Activated T-cell treated with anti-CD3 and anti-CD28 coated beads, Interleukin-2, amount 50 U/mL, for 48 hours (primary cell): ENCODE results near the gene AMBN.
"Not testable (repeated sequence)": the region's sequence is repeated elsewhere in the genome, so short reads cannot be mapped to it uniquely, and the experiment has no call there.

Experiments
- DNase-seq, 2 experiments: peaks; one replicate each; pipeline ENCODE4 v3.0.0-alpha.2; 2020

Gene AMBN

DNA sequence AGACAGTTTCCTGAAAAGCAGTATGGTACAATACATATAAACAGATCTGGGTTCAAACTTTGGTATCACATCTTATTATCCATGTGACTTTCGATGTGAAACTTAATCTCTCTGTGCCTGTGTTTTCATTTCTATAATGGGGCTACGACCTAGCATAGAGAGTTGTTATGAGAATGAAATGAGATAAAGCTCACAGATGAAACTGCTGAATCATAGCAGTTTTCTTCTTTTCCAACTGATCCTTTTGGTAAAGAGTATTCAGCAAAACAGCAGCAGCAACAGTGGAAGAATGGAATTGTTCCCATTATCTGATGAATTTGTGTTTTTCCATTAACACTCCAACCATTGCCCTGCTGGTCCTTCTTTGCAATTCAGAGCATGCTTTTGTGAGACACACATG is 16.3 kb downstream of the AMBN start:
- DNase-seq = no peak

DNA sequence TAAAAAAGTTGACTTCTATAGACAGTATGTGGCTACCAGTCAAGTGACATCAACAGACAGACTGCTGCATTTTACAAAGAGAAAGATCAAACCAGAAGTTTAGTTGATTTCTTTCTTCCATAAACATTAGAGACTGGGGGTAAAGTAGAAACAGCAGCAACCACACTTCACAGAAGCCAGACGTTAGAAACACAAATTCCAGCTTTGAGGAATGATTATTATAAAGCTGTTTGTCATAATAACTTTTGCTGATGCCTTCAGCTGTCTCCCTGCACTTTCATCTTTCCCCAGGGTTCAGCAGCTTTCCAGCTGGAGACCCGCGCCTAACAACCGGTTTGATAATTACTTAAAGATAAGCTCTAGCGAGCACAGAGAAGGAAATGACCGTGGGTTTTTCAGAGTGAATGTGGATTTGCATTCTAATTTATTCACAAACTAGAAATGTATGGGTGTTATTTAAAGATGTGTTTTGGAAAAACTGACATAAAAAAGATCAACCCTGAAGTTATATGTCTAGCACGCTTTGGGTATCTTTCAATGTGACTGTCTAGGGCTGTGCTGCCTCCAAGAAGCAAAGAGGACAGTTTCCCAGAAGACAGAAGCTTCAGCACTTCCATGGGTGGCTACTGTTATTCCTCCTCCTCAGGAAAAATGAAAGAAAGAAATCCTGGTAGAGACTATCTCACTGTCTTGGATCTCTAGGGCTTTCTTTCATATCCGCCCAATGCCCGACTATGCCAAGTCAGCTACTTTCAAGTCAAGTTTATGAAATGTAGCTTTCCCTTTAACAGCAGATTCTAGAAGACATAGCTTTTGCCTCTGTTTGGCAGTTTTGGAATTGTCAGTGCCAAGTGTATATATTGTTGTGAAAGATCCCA is 21.5 kb downstream of the AMBN start:
- no peak for DNase-seq

DNA sequence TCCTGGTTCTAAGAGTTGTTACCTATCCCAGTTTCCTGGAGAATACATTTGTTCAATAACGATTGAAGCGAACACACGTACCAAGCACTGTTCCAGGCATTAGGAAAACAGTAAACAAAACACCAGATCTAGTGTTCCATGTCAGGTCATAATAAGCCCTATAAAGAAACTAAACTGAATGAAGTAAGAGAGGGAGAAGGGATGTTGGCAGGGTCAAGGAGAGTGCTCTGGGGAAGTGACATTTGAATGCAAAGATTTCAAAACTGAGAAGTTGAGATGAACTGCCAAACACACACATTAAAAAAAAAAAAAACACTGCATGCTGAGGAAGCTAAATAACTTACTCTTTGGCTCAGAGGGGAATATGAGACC is 22.1 kb downstream of the AMBN start:
- no peak for DNase-seq

GRCh38 chr4:70619288-70619687 is 27.2 kb downstream of the AMBN start:
- DNase-seq = no peak

- DNase-seq = no peak
These were observed 27.7 kb downstream of the AMBN start for GRCh38 chr4:70619778-70620177.

DNA sequence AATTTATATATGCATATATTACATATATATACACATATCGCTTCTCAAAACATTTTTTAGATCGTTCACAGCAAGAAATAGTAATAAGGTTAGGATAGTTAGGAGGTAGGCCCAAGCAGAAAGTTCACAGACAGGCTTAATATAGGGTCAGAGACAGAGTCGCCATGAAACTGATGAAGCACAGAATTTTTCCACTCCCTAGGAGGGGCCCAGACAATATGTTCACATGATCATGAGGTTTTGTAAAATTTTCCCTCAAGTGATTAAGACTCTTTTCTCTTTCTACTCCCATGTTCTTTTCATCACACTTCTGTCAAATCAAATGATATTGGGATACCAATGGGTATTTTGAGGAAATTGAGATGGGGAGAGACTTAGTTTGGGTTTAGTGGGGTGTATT is 31.3 kb downstream of the AMBN start:
- DNase-seq = no peak

GRCh38 chr4:70624226-70624793 is 32.3 kb downstream of the AMBN start:
- DNase-seq = no peak

- DNase-seq = no peak
These were observed 35.6 kb downstream of the AMBN start for GRCh38 chr4:70627620-70628019.

- DNase-seq = no peak
These were observed 36.4 kb downstream of the AMBN start, which contains the start of gene ENAM for GRCh38 chr4:70628444-70628843. Gene ENAM, plus strand, starts transcription at chr4:70628744. Its CDS starts 757 bp downstream, at chr4:70629501.

DNA sequence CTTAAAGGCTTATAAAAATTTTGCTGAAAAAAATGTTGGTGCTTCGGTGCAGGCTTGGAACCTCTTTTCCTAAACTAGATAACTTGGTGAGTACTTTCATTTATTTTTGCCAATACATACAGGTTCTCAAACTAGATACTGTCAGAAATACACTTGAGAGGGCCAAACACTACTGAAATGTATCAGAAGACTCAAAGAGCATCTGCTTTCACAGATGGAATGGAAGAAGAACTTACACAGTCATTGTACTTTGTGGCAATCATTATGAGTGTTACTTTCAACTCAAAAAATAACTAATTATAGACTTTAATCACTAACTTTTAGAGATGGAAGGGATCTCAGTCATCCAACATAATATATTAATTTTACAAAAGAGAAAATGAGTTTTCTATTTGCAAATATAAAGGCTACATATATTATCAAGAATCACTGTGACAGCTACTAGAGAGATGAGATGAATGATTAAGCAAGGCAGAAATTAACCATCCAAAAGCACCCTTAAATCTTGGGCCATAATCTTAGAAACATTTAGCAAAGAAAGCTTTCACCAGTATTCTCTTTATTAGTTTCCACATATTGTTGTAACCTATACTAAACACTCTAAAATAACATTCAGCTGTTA is 37.5 kb downstream of the AMBN start:
- no peak for DNase-seq

- DNase-seq = no peak
These were observed 38.1 kb downstream of the AMBN start for GRCh38 chr4:70630162-70630561.

DNA sequence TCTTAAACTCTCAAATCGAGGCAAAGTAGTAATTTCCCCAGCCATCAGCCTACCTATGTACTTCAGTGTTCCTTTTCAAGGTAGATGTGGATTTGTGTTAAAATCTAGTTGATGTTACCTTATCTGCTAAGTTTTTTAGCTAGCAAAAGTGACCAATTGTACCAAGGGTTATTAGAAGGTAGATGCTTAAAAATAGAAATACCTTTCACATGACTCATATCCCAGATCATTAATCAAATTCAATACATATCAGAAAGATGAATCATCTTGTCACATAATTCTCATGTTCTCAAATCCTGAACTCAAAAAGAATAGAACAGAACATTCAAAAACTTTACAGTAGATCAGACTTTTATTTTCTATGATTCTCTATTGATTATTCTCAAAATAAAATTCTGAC is 40.0 kb downstream of the AMBN start:
- no peak for DNase-seq

- no peak for DNase-seq
These were observed 42.4 kb downstream of the AMBN start for GRCh38 chr4:70634482-70634881.

GRCh38 chr4:70637239-70637913 is 45.3 kb downstream of the AMBN start:
- no peak for DNase-seq

DNA sequence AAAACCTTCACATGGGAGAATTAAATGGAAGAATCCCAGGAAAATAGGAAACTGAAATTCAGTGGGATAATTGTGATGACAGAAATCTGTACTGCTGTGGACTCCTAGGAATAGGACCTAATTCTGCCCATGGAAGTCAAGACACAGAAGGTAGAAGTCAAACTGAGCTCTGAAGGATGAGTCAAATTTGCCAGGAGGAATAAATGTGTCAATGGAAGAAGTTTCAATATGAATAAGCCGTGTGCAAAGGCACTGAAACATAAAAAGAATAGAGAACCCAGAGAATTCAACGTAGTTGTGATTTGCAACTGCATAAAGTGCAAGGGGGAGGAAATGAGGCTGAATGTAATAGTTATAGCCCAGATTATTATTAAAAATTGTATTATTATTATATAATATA is 48.1 kb downstream of the AMBN start:
- DNase-seq = no peak

DNA sequence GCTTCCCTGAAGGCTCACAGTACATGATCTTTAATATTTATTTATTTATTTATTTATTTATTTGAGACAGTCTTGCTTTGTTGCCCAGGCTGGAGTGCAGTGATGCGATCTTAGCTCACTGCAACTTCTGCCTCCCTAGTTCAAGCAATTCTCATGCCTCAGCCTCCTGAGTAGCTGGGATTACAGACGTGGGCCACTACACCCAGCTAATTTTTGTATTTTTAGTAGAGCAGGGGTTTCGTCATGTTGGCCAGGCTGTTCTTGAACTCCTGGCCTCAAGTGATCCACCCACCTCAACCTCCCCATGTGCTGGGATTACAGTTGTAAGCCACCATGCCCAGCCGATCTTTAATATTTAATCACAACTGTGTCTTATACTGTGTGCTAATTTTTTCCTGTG is 58.7 kb downstream of the AMBN start:
- DNase-seq = not testable (repeated sequence)

GRCh38 chr4:70651864-70652506 is 59.9 kb downstream of the AMBN start:
- DNase-seq = peak in 1 of 2 experiments; percentile 19

- DNase-seq = no peak
These were observed 62.6 kb downstream of the AMBN start for GRCh38 chr4:70654605-70655011.
